NCI-H446 (cell line): ENCODE measurements around the gene BAG2.

Source experiments
- DNase-seq, 2 experiments: peaks; one replicate each; lab custom pipeline; 2025; lab: John Stamatoyannopoulos, UW

BAG2 gene

GRCh38 chr6:57172136-57173055 lies at the start of gene BAG2:
Gene BAG2 (plus strand): TSS chr6:57172326. CDS start chr6:57172698, 372 bp downstream.
- peak; percentile 76 to 85 for DNase-seq

- DNase-seq, result no peak
These were observed 49.0 kb upstream of the BAG2 start for GRCh38 chr6:57123111-57123510.

GRCh38 chr6:57127763-57128162 lies 44.4 kb upstream of the BAG2 start:
- no peak for DNase-seq

- DNase-seq, result no peak
These were observed 41.4 kb upstream of the BAG2 start for GRCh38 chr6:57130661-57131177.

GRCh38 chr6:57134954-57135353 lies 37.2 kb upstream of the BAG2 start:
- no peak for DNase-seq

- no peak for DNase-seq
These were observed 36.2 kb upstream of the BAG2 start for GRCh38 chr6:57135885-57136284.

GRCh38 chr6:57137350-57137749 lies 34.8 kb upstream of the BAG2 start:
- DNase-seq, result no peak

GRCh38 chr6:57138026-57138425 lies 34.1 kb upstream of the BAG2 start:
- no peak for DNase-seq

GRCh38 chr6:57141451-57142177 lies 30.5 kb upstream of the BAG2 start:
- DNase-seq, result no peak

- no peak for DNase-seq
These were observed 30.0 kb upstream of the BAG2 start for GRCh38 chr6:57142178-57142525.

- no peak for DNase-seq
These were observed 28.4 kb upstream of the BAG2 start for GRCh38 chr6:57143690-57144089.

GRCh38 chr6:57147401-57147800 lies 24.7 kb upstream of the BAG2 start:
- no peak for DNase-seq

- DNase-seq, result no peak
These were observed 23.9 kb upstream of the BAG2 start for GRCh38 chr6:57147955-57148858.

- DNase-seq, result no peak
These were observed 13.5 kb upstream of the BAG2 start for GRCh38 chr6:57158658-57159057.

- no peak for DNase-seq
These were observed 13.0 kb upstream of the BAG2 start for GRCh38 chr6:57159127-57159526.

- DNase-seq, result no peak
These were observed 10.1 kb upstream of the BAG2 start for GRCh38 chr6:57162028-57162427.

GRCh38 chr6:57162516-57162915 lies 9.6 kb upstream of the BAG2 start:
- no peak for DNase-seq

- no peak for DNase-seq
These were observed 8.2 kb upstream of the BAG2 start for GRCh38 chr6:57163956-57164355.

- no peak for DNase-seq
These were observed 7.0 kb upstream of the BAG2 start for GRCh38 chr6:57165080-57165479.

- peak in 1 of 2 experiments; percentile 16 for DNase-seq
These were observed 1.1 kb downstream of the BAG2 start for GRCh38 chr6:57173056-57173885.

GRCh38 chr6:57173886-57174510 lies 1.9 kb downstream of the BAG2 start:
- peak in 1 of 2 experiments; percentile 44 for DNase-seq
